ENCODE data around the gene HLA-DRB1.
"Not testable (repeated sequence)": the region's sequence is repeated elsewhere in the genome, so short reads cannot be mapped to it uniquely, and the experiment has no call there.

- not testable (repeated sequence) for TF ChIP-seq CTCF (IDR thresholded peaks at IDR 0.05); POLR2A (IDR thresholded peaks at IDR 0.05; ENCODE audit: low read depth); EP300 (IDR thresholded peaks at IDR 0.05)
Measured at GRCh38 chr6:32629793-32630192, 40.1 kb upstream of the HLA-DRB1 start.

Measured in esophagus muscularis mucosa (tissue), 4 donors.